Measurements from ENCODE around the gene TLR3. TPM values are rescaled to one million over a fixed set of nuclear protein-coding genes. Genes with fewer than 3 reads are reported as not detected.

TLR3 gene
- total RNA-seq (2021; fragmentation: NEBNext Ultra II Directional; extraction: Animal tissue kit (Norgen Biotek cat#: 25700)) (2.0 and 2.6 TPM in 2 replicates), polyA plus RNA-seq (2011; rRNA removed) (0.72 and 1.00 TPM in 2 replicates), polyA minus RNA-seq (2011; rRNA and poly(A)+ RNA removed) (2.7 and 3.6 TPM in 2 replicates)
- polyA plus RNA-seq (2011; cell fraction: cytosol; rRNA removed) = 1.3 TPM
- polyA plus RNA-seq (2011; cell fraction: nucleus; rRNA removed) = 0.77 TPM
- 0.72 to 2.6 TPM (median 1.2 TPM) in 4 replicates for polyA plus RNA-seq (2012, experiment 1 of 2)
- 0.17 TPM for polyA plus RNA-seq (2012, experiment 2 of 2)
- 1.4 TPM for polyA plus RNA-seq (2013, experiment 1 of 2)
- polyA plus RNA-seq (2013, experiment 2 of 2) = 1.4 TPM
- 1.4 TPM for polyA minus RNA-seq (2011; cell fraction: cytosol; rRNA and poly(A)+ RNA removed)
- 2.6 TPM for polyA minus RNA-seq (2011; cell fraction: nucleus; rRNA and poly(A)+ RNA removed)
- long read RNA-seq, experiment 1 = 0 reads
- long read RNA-seq, experiment 2, partial matches to known transcripts = 0 of 2 reads
- long read RNA-seq, experiment 2, other reads (novel, unspliced or antisense) = 2 of 2 reads

DNA sequence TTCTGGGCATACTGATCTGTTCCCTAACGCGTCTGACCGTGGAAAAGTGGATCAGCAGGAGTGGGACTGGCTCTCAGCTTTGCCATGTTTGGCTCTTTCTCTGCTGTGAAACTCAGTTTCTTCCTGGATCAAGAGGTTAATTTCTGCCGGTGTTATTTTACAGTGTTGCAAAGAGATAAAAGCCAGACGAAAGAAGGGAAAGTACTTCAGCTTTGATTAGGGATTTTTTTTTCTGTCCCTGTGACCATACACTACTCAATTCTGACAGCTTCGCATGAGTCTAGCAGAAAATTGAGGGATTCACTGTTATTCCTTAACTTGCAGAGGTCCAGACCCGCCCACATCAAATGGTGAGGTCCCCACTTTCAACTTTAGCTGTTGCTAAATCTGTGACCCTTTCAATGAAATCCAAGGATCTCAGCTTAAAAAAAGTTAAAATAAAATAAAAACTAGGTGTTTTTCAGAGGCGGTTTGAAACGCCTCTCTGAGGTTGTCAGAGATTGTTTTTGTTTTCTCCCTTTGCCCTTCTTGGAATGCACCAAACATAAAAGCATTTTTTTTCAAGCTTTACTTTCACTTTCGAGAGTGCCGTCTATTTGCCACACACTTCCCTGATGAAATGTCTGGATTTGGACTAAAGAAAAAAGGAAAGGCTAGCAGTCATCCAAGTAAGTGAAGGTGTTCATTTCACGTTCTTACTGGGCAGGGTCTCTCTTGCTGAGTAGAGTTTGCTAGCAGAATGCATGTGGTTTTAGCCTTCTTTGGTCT lies at the start of gene TLR3:
TLR3 (plus strand) TSS at position 576 of the 768 bp plus-strand sequence. CDS start 7,464 bp downstream, outside the sequence.
- 72% methylated on average over 12 of the region's 12 CpGs; no CpG with 5 or more reads in 1 of the 2 experiments for WGBS, 2 experiments (ENCODE audit: extremely low coverage in 1 of 2, insufficient coverage in 1 of 2, insufficient read length in 1 of 2, insufficient replicate concordance in 2 of 2, low coverage in 1 of 2, low lambda C conversion rate in 2 of 2, missing lambda C conversion rate in 1 of 2)
- ChIA-PET POLR2A (ENCODE audit: partially characterized antibody) (interaction anchor here (0.7 to 1.2 kb wide), 2 partner anchors 8 to 10 kb away, joined by 3 read pairs; no protein-coding TSS in a partner anchor), CTCF (ENCODE audit: partially characterized antibody) (interaction anchor here (0.5 to 8.8 kb wide), 18 partner anchors 8 to 1327 kb away, joined by 3 to 53 read pairs (median 4); no protein-coding TSS in a partner anchor)
- H2AFZ ChIP-seq (ENCODE audit: low read length) = peak within 1 kb of the TSS; percentile 22; the same call in 1 of the 2 replicates
- H2BK15ac ChIP-seq (ENCODE audit: low read length) = peak within 1 kb of the TSS; percentile 61; the same call in 1 of the 2 replicates
- FAIRE-seq (no peak), DNase-seq (ENCODE audit: low read depth in 1 of 2, low spot score in 2 of 2) (peak in 1 of 2 experiments; percentile 22)
- H3K36me3 ChIP-seq (ENCODE audit: control insufficient read depth in 2 of 4, insufficient read depth in 4 of 4, low read length in 3 of 4) = no peaks in the 10 kb centered on the region
- H4K91ac ChIP-seq (replicated peaks; ENCODE audit: insufficient read length, low read length) = no peak within 1 kb of the TSS
- no peak within 1 kb of the TSS for H2BK12ac ChIP-seq (ENCODE audit: low read depth, low read length)
- H3K79me2 ChIP-seq (ENCODE audit: control insufficient read depth in 1 of 2, insufficient read depth in 2 of 2, low read length in 2 of 2) = no peaks in the 10 kb centered on the region
- no peaks in the 10 kb centered on the region for H3K23me2 ChIP-seq (ENCODE audit: low read depth, low read length)
- no peaks in the 10 kb centered on the region for H3K27me3 ChIP-seq (replicated peaks in 1 of 4; ENCODE audit: control insufficient read depth in 3 of 4, extremely low read depth in 1 of 4, insufficient read depth in 3 of 4, low read length in 3 of 4)
- H2AK5ac ChIP-seq (ENCODE audit: low read depth, low read length) = no peak within 1 kb of the TSS
- no peaks in the 10 kb centered on the region for H3K9me3 ChIP-seq (ENCODE audit: insufficient read depth in 2 of 2, low read depth in 1 of 2, low read length in 1 of 2)
- no peak within 1 kb of the TSS for H3K4me2 ChIP-seq (ENCODE audit: insufficient read depth in 1 of 2, low read depth in 2 of 2, low read length in 2 of 2)
- no peak within 1 kb of the TSS for H3K9ac ChIP-seq (replicated peaks in 1 of 4; ENCODE audit: extremely low read depth in 1 of 4, low read depth in 3 of 4, low read length in 3 of 4)
- no peaks in the 10 kb centered on the region for H3K79me1 ChIP-seq (ENCODE audit: low read depth, low read length)
- no peaks in the 10 kb centered on the region for H4K20me1 ChIP-seq (replicated peaks in 1 of 2; ENCODE audit: control insufficient read depth in 1 of 2, insufficient read depth in 2 of 2, low read length in 2 of 2)
- no peak within 1 kb of the TSS for H3K18ac ChIP-seq (ENCODE audit: extremely low read depth, low read length)
- H3K4ac ChIP-seq (replicated peaks; ENCODE audit: insufficient read length, low read depth, low read length) = no peak within 1 kb of the TSS
- no peak within 1 kb of the TSS for H3K27ac ChIP-seq (ENCODE audit: low read depth, low read length)
- no peak within 1 kb of the TSS for H3K14ac ChIP-seq (ENCODE audit: insufficient read length)
- no peak within 1 kb of the TSS for H2BK20ac ChIP-seq (ENCODE audit: low read length)
- no peak within 1 kb of the TSS for H2BK5ac ChIP-seq (ENCODE audit: low read depth, low read length)
- peaks cover 0 to 7% (median 3%) of the 10 kb centered on the region in 4 experiments; a peak in 3 of 7 replicates for H3K4me1 ChIP-seq (replicated peaks in 1 of 4; ENCODE audit: control insufficient read depth in 3 of 4, insufficient read depth in 4 of 4, low read length in 3 of 4)
- H2BK120ac ChIP-seq (replicated peaks; ENCODE audit: low read depth, low read length) = no peak within 1 kb of the TSS
- H4K8ac ChIP-seq (ENCODE audit: extremely low read depth, insufficient read depth, low read length) = no peak within 1 kb of the TSS
- H3K23ac ChIP-seq (ENCODE audit: insufficient read length) = no peak within 1 kb of the TSS
- H3K56ac ChIP-seq (replicated peaks; ENCODE audit: insufficient read length, low read depth, low read length) = no peak within 1 kb of the TSS
- H4K5ac ChIP-seq (ENCODE audit: insufficient read length, low read depth, low read length) = no peak within 1 kb of the TSS
- no peak within 1 kb of the TSS for H3K4me3 ChIP-seq (ENCODE audit: extremely low read depth in 1 of 4, insufficient read depth in 2 of 4, low read depth in 3 of 4, low read length in 4 of 4)
- TF ChIP-seq CBX8 (IDR thresholded peaks at IDR 0.05; ENCODE audit: borderline replicate concordance, low read depth, low read length) (no peak), PHF8 (conservative IDR thresholded peaks at IDR 0.05; ENCODE audit: low read depth, low read length) (no peak), JUND (IDR thresholded peaks at IDR 0.05; ENCODE audit: low read length) (no peak), GTF2F1 (IDR thresholded peaks at IDR 0.05; ENCODE audit: borderline replicate concordance, low read depth, low read length) (no peak), SIRT6 (IDR thresholded peaks at IDR 0.05; ENCODE audit: low read length) (no peak), POLR2A (IDR thresholded peaks at IDR 0.05; ENCODE audit: control extremely low read depth in 1 of 2, low read depth in 2 of 2, low read length in 2 of 2) (no peak), CHD2 (IDR thresholded peaks at IDR 0.05; ENCODE audit: low read length) (no peak), BACH1 (IDR thresholded peaks at IDR 0.05; ENCODE audit: low read length) (no peak)
- TF ChIP-seq, protein P1, sequence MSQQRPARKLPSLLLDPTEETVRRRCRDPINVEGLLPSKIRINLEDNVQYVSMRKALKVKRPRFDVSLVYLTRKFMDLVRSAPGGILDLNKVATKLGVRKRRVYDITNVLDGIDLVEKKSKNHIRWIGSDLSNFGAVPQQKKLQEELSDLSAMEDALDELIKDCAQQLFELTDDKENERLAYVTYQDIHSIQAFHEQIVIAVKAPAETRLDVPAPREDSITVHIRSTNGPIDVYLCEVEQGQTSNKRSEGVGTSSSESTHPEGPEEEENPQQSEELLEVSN (IDR thresholded peaks at IDR 0.05) = no peak
- TF ChIP-seq, protein P2, sequence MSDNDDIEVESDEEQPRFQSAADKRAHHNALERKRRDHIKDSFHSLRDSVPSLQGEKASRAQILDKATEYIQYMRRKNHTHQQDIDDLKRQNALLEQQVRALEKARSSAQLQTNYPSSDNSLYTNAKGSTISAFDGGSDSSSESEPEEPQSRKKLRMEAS (IDR thresholded peaks at IDR 0.05) = no peak
